Measurements from ENCODE around the gene OR6K6.

OR6K6 gene

GRCh38 chr1:158801396-158801795 is 46.9 kb downstream of the OR6K6 start:
- no peak for DNase-seq (ENCODE audit: low read depth in 2 of 2)

DNA sequence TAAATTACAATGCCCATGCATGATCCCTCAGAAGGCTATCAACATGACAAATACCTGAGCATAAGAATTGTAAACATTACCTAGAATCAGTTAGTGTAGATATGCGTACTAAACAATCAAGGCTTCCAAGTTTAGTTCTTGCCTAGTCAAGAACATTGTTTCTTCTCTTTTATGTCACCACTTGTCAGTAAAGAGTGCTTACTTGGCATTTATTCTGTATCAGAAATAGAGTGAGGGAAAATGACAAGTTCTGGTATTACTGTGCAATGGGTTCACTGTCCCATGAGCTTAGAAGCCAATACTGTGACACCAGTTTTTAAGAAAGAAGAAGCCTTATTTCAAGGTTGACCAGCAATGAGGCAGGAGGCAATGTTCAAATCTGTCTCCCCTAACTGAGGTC is 49.2 kb downstream of the OR6K6 start:
- DNase-seq (ENCODE audit: low read depth in 2 of 2), result no peak
